CD4-positive, alpha-beta T cell treated with Interleukin-12 subunit alpha and Interleukin-12 subunit beta, for 1 hour (primary cell): Measurements from ENCODE around the gene C15orf62.
A peak's percentile ranks its signal among the peaks of the same experiment; 100 is the strongest.

Source experiments
- DNase-seq: peaks from one replicate; pipeline ENCODE4 v3.0.0-alpha.2; 2020

The C15orf62 gene

DNA sequence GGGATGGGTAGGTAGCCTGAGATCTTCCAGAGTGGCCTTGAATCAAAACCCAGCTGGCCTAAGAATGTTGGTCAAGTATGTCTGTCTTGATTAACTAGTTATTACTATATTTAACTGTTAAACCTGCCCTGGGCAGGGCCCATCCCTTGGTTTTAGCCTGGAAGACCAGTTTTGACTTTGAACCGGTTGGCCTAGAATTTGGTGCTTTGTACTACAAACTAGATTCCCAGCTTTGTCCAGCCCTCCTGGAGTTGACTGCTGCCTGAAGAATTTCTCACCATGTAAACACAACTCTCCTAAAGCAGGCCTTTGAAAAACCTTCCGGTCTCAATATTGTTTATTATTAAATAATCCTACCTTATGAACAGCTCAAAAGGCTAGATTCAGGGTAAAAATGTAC, 16.0 kb downstream of the C15orf62 start:
- no peak for DNase-seq

DNA sequence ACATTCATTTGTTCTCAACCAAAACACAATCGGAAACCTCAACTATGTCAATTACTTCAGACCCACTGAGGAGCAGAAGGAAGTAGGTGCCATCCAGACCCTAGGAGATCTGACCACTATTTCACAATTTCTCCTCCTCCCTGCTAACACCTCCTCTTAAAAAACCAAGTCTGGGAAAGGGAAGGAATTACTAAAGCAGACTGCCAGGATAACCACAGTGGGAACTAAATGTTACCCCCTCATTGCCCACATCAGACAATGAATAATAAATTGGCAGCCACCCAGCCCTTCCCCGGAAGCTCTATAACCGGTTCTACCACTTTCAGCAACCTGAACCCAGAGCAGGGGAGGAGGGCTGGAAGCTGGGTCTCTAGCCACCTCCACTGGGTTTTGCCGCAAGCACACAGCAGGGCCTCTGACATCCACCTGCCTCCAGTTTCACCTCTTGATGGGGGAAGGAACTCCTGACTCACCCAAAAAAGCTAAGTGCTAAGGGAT, 17.6 kb downstream of the C15orf62 start:
- DNase-seq: peak; percentile 52

DNA sequence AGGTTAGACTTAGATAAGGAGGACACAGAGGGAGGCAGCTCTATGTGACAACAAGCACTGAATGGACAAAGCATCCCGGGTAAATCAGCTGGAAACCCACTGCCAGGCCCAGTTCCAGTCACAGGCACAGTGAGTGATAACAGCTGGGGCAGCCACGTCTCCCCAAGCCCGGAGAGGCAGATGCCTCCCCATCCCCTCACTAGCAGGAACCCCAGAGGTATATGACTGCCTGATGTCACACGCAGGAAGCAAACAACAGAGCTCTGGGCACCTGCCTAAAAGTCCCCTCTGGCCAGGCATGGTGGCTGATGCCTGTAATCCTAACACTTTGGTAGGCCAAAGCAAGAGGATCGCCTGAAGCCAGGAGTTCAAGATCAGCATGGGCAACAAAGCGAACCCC, 18.2 kb downstream of the C15orf62 start:
- DNase-seq: no peak

DNA sequence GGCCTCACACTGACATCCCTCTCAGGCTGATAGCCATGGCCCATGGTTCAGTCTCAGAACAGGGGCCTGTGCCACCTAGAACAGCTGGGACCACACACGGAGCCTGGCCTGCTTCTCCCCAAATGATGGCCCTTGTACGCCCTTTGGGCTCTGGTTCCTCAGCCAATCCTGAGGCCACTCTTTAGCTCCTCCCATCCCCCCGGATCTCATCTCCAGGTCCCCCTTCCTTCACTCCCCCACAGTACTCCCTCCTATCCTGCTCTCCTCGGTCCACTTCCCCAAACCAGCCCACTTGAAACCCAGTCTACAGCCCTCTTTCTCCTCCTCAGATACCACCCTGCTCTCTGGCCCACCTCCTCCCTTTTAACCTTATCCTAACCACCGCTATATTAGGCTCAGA, 19.3 kb downstream of the C15orf62 start:
- DNase-seq: no peak

DNA sequence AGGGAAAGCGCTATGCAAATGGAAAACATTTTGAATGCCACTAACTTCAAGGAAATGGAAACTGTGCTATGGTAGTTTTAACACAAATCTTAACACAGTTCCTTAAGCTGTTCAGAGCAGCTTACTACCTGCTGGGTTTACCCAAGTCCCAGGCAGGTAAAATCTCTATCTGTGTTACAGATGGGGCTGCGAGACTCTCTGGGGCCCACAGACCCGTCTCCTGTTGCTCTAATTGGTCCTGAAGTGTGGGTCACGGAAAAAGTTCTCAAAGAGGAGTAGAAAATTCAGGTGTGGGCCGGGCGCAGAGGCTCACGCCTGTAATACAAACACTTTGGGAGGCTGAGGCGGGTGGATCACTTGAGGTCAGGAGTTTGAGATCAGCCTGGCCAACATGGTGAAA, 20.2 kb downstream of the C15orf62 start:
- DNase-seq: no peak

DNA sequence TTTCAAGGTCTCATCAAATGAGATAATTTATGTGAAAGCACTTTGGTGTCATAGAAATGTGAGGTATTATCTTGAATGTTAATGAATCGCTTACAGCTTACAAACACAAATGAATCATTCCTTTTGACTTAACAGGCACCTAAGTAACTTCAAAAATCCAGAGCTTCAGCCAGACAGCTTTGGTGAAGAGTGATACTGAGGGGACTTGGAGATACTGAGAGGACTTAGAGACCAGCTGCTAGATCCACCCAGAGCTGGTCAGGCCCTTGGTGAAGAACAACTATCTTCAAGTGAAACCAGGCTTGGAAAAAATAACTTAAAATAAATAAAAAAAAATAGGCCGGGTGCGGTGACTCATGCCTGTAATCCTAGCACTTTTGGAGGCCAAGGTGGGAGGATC, 20.9 kb downstream of the C15orf62 start:
- DNase-seq: no peak

DNA sequence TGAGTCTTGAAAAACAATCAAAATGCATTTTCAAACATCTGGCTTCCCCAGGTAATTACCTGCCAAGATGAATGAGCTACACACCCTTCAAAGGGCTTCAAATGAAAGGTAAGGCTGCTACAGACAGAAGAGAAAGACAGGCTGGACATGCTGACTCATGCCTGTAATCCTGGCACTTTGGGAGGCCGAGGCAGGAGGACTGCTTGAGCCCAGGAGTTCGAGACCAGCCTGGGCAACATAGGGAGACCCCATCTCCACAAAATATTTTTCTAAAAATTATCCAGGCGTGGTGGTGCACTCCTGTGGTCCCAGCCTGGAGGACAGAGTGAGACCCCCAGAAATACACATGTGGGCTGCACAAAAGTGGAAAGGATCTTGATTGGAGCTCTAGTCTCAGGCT, 22.6 kb downstream of the C15orf62 start:
- no peak for DNase-seq

DNA sequence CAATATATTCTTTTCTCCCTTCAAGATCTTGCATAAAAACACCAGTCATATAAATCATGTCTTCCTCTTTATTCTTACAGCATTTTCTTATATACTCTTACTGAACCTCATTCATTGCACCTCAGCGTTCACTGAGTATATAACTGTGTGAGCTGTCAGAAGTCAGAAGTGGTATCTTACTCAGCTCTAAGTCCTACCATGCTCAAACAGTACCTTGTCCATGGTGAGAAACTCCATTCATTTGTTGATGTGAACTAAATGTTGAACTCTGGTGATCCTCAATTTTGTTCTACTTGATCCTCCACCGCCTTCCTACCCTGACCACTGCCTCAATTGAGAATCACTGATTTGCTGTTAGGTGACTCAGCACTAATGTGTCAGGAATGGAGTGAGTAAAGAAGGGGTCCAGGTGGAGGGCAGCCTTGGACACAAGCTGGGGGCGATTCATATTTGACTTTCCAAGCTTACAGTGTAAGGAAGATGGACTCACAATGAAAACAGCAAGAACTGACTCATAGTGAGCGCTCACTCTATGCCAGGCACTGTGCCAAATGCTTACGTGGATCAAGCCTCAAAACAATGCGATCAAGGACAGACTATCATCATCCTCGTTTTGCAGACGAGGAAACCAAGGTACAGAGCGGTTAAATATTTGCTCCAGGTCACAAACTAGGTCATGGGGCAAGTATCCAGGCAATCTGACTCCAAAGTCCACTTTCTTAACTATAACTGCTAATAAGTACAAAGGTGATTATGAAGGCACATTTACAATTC, 23.6 kb downstream of the C15orf62 start:
- DNase-seq: no peak

DNA sequence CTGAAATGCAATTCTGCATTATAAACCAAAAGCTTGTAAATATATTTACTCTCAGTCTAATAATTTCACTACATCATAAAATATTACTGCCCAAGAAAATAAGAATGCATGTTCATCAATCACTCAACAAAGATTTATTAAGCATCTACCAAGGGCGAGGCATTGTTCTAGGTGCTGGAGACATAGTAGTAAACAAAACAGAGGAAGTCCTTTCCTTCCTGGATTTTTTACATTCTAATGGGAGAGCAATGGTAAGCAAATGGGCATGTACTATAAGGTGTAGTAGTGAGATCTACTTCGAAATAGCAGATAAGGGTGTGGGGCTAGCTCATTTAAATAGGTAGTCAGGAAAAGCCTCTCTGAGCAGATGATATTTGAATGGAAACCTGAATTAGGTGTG, 26.3 kb downstream of the C15orf62 start:
- DNase-seq: no peak

DNA sequence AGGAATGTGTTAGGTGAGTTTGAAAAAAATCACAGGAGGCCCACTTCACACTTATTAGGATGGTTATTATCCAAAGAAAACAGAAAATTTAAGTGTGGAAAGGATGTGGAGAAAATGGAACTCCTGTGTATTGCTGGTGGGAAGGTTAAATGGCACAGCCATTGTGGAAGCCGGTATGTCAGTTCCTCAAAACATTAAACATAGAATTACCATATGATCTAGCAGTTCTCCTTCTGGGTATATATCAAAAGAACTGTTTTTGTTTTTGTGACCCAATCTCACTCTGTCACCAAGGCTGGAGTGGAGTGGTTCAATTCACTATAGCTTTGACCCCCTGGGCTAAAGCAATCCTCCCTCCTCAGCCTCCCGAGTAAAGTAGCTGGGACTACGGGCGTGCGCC, 26.7 kb downstream of the C15orf62 start:
- DNase-seq: no peak

DNA sequence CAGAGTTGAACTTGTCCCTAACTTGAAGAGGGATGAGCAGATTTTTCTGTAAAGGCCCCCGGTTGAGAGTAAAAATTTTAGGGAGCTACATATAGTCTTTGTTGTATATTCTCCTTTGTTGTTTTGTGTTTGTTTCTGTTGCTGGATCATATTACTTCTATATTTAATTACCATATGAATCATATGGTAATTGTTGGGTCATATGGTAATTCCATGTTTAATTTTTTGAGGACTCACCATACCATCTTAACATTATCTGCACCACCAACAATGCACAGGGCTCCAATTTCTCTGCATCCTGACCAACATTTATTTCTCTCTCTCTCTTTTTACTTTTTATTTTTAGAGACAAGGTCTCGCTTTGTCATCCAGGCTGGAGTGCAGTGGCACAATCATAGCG, 29.7 kb downstream of the C15orf62 start:
- no peak for DNase-seq

DNA sequence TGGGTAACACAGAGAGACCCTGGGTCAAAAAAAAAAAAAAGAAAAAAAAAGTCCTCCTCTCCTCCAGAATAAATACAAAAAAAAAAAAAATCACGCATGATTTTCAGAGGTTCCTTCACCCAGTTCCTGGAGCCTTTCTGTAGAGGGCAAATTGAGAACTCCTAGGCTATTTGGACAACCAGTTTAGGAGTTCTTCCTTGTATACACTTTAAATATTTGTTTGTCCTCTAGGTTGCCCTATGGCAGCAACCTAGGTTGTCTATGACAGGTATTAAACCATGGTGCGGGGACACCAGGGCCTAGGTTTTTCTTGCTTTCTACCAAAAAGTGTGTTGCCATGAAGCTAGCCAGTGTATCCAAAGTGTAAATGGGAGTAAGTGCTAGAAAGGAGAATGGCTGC, 33.3 kb downstream of the C15orf62 start:
- no peak for DNase-seq

DNA sequence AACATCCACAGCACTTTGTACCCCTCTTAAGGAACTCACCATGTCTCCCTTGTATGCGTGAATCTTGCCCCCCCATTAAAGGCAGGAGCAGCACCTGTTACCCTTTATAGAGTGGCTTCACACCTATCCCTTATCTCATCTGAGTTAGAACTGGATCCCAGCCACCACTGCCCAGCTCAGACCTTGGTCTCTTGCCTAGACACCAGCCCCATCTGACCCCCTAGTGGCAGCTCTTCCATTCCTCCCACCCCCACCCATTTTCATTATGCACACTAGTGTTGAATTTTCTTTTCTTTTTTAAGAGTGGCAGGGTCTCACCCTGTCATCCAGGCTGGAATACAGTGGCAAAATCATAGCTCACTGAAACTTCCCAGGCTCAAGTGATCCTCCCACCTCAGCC, 33.9 kb downstream of the C15orf62 start:
- DNase-seq: no peak

DNA sequence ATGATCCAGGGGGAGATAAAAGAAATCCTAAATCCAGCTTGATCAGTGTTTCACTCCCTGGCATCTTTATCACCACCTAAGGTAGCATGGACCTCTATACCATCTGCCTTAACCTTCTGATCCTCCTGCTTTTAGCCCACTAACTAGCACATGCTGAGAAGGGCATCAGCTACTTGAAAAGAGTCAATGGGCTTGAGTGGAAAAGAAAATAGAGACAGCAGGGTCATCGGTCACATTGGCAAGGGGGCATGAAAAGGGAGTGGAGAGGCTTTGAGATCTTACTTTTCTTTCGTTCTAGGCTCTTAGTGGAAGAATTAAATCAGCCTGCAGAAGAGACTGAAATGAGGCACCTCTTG, 36.9 kb downstream of the C15orf62 start:
- no peak for DNase-seq

DNA sequence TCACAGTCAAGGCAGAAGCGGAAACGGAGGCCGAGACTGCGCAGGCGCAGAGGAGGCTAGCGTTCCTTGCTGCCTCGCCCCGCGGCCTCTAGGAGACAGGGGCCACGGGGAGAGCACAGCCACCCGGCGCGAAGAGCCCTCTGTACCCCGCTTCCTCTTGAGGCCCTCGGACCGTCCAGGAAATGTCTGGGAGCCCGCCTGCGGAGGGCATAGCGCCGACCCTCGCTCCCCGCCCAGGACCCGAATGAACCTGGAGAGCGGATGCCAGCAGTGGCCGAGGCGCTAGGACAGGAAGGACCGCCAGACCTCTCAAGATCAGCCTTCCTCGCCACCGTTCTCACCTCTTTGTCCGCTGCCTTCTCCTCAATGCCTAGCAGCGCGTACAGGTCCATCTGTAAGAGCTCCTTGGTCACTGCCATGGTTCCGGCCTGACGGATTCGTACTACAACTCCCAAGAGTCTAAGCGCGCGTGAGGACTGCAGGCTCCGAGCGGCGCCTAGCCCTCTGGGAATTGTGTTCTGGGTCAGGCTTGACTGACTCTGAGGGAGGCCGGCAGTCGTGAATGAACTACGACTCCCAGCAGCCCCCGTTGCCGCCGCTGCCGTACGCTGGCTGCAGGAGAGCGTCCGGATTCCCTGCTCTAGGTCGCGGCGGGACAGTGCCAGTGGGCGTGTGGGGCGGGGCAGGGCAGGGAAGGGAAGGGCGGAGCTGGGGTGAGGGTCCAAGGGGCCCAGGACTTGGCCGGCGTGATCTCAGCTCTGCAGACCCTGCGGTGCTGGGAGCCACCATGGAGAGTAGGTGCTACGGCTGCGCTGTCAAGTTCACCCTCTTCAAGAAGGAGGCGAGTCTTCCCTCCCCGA, 37.5 kb downstream of the C15orf62 start, which contains the start of the genes DNAJC17 and ZFYVE19:
Gene DNAJC17 (minus strand): TSS at position 446 of the 860 bp plus-strand sequence. CDS start 27 bp downstream, at position 419.
Gene ZFYVE19 (plus strand): TSS at position 62 of the 860 bp plus-strand sequence. CDS start 501 bp downstream, at position 563.
- peak; percentile 94 for DNase-seq

DNA sequence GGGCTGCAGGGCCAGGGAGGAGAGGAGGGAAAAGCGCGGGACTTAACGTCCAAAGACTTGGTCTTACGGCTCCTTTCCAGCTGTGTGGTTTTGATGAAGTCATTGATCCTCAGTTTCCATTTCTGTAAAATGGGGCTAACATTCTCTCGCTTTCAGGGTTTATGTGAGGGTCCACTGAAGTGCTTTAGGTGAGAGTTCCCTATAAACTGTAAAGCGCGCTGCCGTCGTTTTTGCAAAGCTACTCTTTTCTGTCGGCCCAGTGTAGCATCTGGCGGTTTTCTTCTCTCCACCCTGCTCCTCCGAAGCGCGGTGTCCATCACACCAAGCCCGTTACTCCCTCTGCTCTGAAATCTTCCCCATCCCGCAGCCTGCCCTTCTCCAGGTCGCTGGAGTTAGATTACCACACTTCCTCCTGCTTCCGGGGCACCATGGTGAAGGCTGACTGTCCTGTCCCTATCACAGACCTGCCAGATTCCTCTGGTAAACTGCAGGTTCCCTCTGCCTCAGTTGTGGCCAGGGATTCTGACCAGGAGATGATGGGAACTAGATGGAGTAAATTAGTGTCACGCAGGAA, 38.2 kb downstream of the C15orf62 start:
- DNase-seq: no peak

DNA sequence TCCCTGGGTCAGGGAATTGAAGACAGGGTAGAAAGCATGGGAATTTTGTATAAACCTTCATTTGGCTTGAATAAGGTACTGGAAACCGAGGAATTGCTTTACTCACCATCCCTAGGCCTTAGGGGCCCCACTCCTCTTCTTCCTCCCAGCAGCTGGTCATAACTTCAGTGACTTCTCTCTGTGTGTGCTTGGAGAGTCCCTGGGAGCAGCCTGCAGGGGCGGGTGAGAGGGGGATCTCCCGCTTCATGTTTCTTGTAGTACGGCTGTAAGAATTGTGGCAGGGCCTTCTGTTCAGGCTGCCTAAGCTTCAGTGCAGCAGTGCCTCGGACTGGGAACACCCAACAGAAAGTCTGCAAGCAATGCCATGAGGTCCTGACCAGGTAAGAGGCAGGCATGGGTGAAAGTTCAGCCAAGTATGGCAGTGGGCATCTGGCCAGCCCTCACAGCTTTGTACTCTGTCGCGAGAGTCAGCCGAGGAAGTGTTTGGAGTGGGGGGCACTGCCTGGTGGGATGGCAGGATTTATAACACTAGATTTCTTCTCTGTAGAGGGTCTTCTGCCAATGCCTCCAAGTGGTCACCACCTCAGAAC, 39.2 kb downstream of the C15orf62 start:
- no peak for DNase-seq

DNA sequence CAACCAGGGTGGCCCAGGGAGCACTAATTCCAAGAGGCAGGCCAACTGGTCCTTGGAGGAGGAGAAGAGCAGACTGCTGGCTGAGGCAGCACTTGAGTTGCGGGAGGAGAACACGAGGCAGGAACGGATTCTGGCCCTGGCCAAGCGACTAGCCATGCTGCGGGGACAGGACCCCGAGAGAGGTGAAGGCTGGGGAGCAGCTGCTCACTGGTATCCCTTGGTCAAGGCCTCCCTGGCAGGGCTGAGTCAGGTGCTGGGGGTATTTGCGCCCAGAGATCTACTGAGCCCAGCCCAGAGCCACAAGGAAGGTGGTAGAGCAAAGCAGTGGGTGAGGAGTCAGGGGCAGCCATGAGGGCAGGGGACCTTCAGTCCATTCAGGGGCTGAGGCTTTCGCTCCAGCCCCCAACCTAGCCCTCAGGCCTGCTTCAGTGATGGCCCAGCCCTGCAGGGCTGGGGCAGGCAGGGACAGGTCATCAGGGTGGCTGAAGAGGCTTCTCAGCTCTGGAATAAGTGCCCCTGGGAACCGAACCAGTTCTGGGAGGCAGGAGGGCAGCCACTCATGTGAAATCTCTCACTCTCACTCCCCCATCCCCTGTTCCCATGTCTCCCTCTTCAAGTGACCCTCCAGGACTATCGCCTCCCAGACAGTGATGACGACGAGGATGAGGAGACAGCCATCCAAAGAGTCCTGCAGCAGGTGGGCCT, 43.1 kb downstream of the C15orf62 start:
- no peak for DNase-seq

DNA sequence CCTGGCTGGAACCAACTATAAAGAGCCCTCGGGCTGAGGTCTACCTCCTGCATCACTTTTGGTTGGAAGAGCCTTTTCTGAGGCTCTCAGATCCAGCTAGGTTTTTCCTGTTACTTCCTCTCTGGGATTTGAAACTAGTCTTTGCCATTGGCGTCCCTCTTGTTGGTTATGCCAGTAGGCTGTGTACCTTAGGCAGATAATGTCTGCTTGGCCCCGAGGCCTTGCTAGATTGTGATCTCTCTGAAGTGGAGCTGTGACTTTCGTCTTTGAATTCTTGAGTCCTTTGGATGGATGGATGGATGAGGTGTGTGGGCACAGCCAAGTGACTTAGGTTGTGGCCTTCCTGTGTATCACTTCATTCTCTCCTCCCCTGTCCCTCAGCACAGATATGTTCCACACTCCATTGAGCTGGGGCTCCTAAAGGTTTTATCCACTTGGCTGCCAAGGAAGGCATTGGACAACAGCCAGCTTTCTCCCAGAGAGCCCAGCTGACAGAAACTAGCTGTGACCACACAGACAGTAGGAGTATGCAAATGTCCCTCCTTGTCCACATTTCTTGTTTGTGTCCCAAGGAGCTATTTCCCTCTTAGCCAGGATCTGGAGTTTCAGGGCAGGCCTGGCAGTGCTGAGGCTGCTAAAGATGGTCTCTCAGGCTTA, 45.4 kb downstream of the C15orf62 start:
- DNase-seq: no peak

DNA sequence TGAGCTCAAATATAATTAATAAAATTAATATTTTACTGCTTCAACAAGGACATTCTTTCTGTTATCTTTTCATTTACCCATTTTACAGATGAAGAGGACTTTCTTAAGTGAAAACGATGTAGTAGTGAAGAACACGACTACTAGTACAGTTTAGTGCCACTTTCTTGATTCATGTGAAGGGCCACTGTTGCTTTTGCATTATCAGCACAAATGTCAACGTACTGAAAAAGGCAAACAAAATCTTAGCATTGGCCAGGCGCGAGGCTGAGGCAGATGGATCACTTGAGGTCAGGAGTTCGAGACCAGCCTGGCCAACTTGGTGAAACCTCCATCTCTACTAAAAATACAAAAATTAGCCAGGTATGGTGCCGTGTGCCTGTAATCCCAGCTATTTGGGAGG, 49.3 kb downstream of the C15orf62 start:
- DNase-seq: no peak

DNA sequence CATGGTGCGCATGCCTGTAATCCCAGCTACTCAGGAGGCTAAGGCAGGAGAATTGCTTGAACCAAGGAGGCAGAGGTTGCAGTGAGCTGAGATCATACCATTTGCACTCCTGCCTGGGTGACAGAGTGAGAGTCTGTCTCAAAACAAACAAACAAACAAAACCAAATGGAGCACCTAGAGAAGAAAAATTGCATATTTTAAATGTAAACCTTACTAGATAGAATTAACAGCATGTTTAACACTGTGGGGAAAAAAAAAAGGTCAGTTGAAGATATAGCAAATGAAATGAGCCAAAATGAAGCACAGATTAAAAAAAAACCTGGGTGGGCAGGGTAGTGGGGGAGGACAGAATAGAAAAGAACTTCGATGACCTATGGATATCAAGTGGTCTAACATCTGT, 51.4 kb downstream of the C15orf62 start:
- no peak for DNase-seq
